ENCODE results near the gene NASP.
"Not testable (repeated sequence)": the region's sequence is repeated elsewhere in the genome, so short reads cannot be mapped to it uniquely, and the experiment has no call there.

NASP gene

DNA sequence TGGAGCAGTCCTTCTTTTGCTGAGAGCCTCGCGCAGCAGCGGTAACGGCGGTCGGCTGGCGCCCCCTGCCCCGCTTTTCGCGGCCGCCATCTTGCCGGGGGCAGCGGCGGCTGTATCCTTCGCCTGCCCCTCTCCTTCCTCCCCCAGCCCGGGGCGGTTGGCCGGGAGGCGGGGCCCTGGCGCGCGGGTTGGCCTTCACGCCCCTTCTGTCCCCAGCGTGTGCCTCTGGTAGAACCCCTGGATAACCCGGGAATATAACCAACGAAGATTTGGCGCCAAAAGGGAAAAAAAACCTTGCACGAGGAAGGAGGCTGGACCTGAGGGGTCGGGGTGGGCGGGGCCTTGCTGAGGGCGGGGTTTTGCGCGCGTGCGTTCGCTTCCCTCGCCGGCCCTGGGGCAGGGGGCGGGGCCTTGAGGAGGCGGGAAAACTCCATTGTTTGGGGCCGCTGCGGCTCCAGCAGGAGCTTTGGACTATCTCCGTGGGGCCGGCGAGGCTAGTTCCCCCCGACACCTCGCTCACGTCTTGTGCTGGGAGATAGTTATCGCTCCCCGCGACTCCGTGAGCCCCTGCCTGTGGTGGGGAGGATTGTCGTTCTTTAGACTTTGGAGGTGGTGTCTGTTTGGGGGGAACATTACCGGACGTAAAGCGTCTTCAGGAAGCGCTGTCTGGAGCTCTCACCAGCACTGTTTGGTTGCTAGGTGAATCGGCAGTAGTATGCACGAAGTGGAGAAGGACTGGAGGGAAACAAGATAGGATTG lies 689 bp downstream of the NASP start:
- H3K4me3 ChIP-seq (ENCODE audit: control insufficient read depth, low read depth, low read length): peak overlapping the region; percentile 92

DNA sequence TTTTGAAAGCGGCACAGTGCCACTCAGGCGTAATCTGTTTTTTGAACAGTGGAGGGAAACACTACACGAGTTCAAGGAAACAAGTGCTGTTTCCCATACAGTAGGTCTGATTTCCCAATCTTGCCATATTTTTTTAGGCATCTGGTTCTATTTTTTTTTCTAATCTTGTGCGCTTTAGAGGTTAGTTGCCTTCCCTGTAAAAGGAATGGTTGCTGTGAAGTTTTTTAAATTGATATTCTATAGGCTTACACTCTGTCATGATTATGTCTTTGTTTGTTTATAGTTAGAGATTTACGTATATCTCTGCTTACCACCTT lies 1.2 kb downstream of the NASP start:
- H3K4me3 ChIP-seq (ENCODE audit: control insufficient read depth, low read depth, low read length): peak overlapping the region; percentile 92
- no peak for DNase-seq (ENCODE audit: low read depth)
- TF ChIP-seq, protein P1, sequence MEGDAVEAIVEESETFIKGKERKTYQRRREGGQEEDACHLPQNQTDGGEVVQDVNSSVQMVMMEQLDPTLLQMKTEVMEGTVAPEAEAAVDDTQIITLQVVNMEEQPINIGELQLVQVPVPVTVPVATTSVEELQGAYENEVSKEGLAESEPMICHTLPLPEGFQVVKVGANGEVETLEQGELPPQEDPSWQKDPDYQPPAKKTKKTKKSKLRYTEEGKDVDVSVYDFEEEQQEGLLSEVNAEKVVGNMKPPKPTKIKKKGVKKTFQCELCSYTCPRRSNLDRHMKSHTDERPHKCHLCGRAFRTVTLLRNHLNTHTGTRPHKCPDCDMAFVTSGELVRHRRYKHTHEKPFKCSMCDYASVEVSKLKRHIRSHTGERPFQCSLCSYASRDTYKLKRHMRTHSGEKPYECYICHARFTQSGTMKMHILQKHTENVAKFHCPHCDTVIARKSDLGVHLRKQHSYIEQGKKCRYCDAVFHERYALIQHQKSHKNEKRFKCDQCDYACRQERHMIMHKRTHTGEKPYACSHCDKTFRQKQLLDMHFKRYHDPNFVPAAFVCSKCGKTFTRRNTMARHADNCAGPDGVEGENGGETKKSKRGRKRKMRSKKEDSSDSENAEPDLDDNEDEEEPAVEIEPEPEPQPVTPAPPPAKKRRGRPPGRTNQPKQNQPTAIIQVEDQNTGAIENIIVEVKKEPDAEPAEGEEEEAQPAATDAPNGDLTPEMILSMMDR (IDR thresholded peaks at IDR 0.05; ENCODE audit: control insufficient read depth, insufficient read depth, low read depth, low read length, missing control alignments): no peak

More for the DNA sequence above, 689 bp downstream of the NASP start:
- TF ChIP-seq, protein P1 (IDR thresholded peaks at IDR 0.05; ENCODE audit: control insufficient read depth, insufficient read depth, low read depth, low read length, missing control alignments): no peak
- peak; percentile 50 for DNase-seq (ENCODE audit: low read depth)

DNA sequence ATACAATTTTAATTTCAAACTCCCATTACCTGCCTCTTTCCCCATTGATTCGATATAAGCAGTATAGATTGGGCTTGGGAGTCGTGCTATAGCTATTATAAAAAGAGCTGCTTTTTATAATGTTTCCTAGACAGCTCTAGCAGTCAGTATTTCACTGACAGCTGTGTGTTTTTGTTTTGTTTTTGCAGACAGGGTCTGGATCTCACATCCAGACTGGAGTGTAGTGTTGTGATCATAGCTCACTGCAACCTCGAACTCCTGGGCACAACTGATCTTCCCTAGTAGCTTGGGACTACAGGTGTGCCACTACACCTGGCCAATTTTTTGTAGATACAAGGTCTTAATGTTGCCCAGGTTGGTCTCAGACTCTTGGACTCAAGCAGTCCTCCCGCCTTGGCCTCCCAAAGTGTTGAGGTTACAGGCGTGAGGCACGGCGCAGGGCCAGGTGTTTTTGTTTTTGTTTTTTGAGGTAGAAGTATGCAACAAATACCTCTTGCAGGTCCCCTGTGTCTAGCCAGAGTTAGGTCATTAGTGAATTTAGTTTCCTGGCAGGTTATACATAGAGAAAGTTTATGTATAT lies 1.7 kb downstream of the NASP start:
- TF ChIP-seq, protein P1 (IDR thresholded peaks at IDR 0.05; ENCODE audit: control insufficient read depth, insufficient read depth, low read depth, low read length, missing control alignments): no peak

DNA sequence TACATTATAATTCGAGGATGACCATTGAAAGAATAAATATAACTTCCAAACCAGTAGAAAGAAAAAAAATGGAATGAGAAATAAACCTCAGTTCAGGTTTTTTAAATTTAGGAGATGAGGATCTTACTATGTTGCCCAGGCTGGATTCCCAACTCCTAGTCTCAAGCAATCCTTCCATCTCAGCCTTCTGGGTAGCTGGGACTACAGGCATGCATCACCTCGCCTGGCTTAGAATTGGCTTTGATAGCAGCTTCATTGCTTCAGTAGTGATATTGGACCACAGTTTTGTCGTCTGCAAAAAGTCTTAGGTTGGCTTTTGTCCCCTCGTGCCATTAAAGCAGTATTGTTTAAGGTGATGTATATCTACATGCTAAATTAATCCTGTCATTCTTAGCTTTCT lies 2.9 kb downstream of the NASP start:
- TF ChIP-seq, protein P1 (IDR thresholded peaks at IDR 0.05; ENCODE audit: control insufficient read depth, insufficient read depth, low read depth, low read length, missing control alignments): no peak
- H3K4me3 ChIP-seq (ENCODE audit: control insufficient read depth, low read depth, low read length): no peak overlapping the region
- DNase-seq (ENCODE audit: low read depth): no peak

More for the DNA sequence above, 1.7 kb downstream of the NASP start:
- no peak for DNase-seq (ENCODE audit: low read depth)
- H3K4me3 ChIP-seq (ENCODE audit: control insufficient read depth, low read depth, low read length): peak overlapping the region; percentile 92

DNA sequence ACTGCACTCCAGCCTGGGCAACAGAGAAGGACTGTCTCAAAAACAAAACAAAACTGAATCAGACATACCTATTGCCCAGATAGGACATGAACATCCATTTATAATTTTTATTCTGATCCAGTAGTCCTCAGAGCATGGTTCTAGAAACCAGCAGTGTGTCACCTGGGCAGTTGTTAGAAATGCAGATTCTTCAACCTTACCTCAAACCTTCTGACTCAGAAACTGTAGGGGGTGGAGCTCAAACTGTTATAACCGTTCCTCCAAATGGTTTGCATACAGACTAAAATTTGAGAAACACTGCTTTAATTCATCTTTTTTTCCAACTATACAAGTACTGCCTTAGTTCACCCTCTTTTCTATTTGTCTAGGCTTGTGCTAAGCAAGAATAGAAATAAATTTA lies 6.0 kb downstream of the NASP start:
- no peak overlapping the region for H3K4me3 ChIP-seq (ENCODE audit: control insufficient read depth, low read depth, low read length)
- TF ChIP-seq, protein P1 (IDR thresholded peaks at IDR 0.05; ENCODE audit: control insufficient read depth, insufficient read depth, low read depth, low read length, missing control alignments): no peak
- no peak for DNase-seq (ENCODE audit: low read depth)

DNA sequence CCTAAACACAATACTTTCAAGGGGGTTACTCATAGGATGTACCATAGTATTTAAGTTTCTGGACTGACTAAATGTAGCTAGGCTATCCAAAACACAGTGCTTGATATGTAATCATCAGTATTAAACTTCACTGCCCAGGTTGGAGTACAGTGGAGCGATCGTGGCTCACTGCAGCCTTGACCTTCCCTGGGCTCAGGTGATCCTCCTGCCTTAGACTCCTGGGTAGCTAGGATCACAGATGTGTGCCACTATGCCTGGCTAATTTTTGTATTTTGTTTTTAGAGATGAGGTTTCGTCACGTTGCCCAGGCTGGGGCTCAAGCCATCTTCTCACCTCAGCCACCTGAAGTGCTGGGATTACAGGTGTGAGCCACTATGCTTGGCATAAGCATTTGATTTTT lies 10.6 kb downstream of the NASP start:
- no peak for DNase-seq (ENCODE audit: low read depth)
- no peak overlapping the region for H3K4me3 ChIP-seq (ENCODE audit: control insufficient read depth, low read depth, low read length)
- TF ChIP-seq, protein P1 (IDR thresholded peaks at IDR 0.05; ENCODE audit: control insufficient read depth, insufficient read depth, low read depth, low read length, missing control alignments): no peak

DNA sequence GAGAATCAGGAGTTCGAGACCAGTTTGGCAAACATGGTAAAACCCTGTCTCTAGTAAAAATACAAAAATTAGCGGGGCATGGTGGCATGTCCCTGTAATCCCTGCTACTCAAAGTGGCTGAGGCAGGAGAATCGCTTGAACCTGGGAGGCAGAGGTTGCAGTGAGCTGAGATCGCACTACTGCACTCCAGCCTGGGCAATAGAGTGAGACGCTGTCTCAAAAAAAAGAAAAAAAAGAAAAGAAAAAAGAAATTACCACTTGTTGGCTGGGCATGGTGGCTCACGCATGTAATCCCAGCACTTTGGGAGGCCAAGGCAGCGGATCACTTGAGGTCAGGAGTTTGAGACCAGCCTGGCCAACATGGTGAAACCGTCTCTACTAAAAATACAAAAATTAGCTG lies 12.9 kb downstream of the NASP start:
- H3K4me3 ChIP-seq (ENCODE audit: control insufficient read depth, low read depth, low read length); DNase-seq (ENCODE audit: low read depth): not testable (repeated sequence)

Data from AG09309 (cell line).